HG03558 (cell line): ENCODE results near the gene METTL22.

Experiments used
- ATAC-seq: cut with Tn5 transposase; IDR thresholded peaks from one replicate; pipeline ENCODE4 v1.9.1; 2021; ENCODE audit warnings: moderate number of reproducible peaks; ENCODE audit not compliant: unreplicated experiment; ENCODE audit errors: extremely low read depth

Gene METTL22

GRCh38 chr16:8660841-8661301, 39.4 kb downstream of the METTL22 start:
- ATAC-seq, result no peak

- no peak for ATAC-seq
Measured at GRCh38 chr16:8661703-8662102, 40.2 kb downstream of the METTL22 start.

DNA sequence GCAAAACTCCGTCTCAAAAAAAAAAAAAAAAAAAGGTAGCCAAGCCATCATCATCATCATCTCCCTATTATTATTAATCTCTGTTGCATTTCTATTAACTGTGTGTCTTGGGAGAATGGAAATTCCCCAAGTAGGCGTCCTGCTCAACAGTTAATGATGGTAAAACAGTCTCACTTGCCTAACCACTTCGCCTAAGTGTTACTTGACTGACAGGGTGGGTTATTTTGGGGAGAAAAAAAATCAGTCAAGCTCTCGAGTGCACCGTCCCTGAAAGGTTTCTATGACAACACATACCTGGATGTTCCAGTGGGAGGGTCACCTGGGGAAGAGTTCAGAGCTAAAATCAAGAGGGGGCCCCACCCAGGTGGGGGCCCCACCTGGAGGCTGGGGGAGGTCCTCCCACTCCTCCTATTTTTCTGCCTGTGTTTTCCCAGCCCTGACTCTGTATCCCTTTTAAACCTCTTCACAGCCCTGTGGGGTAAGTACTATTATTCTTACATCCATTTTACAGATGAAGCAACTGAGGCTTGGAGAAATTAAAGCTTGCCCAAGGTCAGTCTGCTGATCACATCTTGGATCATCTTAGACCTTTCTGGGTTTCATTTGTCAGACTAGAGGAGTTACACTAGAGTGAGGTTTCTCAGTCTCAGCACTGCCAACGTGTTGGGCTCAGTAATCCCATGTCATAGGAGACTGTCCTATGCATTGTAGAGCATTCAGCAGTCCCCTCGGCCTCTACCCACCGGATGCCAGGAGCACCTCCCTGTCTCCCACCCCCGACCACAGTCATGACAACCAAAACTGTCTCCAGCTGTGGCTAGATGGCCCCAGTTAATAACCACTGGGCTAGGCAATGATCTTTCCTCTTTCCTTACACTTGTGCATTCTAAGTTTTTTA, 41.9 kb downstream of the METTL22 start:
- no peak for ATAC-seq

DNA sequence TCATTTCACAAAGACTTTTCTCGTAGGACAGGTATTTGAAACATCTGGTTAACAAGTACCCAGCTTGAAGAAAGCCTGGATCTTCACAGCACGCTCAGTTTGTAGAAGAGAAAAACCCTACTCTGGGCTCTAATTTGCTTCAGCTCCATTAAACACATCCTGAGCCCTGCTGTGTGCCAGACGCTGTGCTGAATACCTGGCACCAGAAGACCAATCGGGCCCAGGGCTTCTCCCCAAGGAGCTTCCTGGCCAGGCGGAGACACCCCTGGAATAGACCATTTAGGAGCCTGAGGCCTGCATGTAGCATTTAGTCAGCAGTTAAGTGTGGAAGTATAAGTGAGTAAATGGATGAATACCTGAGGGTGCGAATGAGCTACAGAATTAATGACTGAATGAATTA, 44.0 kb downstream of the METTL22 start:
- no peak for ATAC-seq

DNA sequence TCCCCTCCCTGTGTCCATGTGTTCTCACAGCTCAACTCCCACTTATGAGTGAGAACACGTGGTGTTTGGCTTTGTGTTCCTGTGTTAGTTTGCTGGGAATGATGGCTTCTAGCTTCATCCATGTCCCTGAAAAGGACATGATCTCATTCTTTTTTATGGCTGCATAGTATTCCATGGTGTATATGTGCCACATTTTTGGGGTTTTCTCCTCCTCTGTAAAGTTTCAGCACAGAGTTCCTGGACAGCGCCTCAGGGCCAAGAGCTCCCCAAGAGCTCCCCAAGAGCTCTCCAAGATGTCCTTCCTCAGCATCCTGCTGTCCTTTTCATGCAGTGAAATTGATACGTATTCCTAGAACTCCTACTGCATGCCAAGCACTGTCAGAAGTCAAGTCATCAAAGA, 46.0 kb downstream of the METTL22 start:
- no peak for ATAC-seq

GRCh38 chr16:8668113-8668512, 46.6 kb downstream of the METTL22 start:
- no peak for ATAC-seq

GRCh38 chr16:8669481-8669880, 48.0 kb downstream of the METTL22 start:
- no peak for ATAC-seq

GRCh38 chr16:8670014-8670560, 48.6 kb downstream of the METTL22 start:
- ATAC-seq, result no peak

GRCh38 chr16:8673611-8674412, 52.3 kb downstream of the METTL22 start:
- no peak for ATAC-seq

DNA sequence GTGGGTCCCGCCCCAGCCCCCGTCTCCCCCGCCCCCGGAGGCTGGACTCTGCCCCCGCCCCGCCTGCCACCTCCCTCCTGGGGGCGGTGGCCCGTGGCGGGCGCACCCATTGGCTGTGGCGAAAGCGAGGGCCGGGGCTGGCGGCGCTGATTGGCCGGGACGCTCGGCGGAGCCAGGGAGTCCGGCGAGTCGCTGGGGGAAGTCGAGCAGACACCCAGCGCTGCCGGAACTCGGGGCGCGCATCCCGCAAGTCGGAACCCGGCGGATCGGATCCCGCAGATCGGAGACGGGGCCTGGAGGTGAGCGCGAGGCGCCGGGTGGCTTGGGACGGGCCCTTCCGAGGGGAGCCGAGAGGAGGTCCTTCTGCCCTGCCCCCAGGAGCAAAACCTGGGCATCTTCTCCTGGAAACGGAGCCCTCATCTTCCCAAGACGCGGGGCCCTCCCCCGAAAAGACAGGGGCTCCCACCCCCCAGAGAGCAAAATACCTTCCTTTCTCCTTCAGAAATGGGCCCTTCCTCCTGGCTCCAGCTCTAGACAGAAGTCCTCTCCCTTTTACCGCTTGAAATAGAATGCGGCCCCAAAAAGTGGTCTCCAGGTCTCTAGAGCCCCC, 53.0 kb downstream of the METTL22 start, which contains the start of gene ABAT:
Gene ABAT (plus strand): TSS at position 205 of the 610 bp plus-strand sequence. CDS start 61,123 bp downstream, outside the sequence.
- peak; percentile 96 for ATAC-seq

GRCh38 chr16:8675183-8676159, 54.0 kb downstream of the METTL22 start:
- no peak for ATAC-seq

DNA sequence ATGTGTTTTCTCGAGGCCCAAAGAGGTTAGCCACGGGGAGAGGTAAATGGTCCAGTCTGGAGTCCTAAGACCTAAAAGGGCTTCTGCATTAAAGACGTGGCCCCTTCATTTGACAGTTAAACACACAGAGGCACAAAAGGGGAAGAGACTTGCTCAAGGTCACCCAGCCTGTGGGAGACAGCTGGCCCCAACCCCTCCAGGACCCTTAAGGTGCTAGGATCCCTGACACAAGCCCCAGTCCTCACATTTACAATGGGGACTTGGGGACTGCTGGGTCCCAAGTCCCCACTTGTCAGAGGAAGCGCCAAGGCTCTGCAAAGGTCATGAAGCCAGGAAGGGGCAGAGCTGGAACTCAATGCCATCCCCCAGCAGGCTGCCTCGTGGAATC, 54.7 kb downstream of the METTL22 start:
- ATAC-seq, result no peak

DNA sequence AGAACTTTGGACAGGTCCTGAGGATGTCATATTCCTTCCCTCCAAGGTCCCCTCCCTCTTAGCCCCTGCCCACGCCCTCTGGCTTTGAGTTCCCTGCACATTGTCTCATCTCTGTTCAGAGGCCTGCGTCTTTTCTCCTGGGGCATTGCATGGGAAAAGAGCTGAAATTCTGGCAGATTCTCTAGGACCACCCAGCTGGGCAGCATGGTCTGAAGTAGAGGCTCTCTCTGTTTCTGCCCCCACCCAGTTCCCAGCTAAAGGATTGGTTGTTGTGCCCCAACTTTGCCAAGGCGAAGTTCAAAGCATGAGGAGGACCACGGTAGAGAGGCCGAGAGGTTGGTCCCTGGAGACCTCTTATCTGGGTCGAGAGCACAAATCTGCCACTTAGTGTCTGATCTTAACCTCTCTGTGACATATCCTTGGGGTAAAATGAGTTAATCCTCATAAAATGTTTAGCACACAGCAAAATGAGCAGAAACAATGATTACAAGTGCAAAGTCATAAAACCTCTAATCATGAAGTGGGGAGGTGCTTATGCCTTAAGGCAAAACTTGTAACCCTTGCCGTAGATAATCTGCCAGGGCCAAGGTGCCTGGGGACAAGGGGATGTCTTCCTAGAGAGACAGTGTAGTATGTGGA, 55.4 kb downstream of the METTL22 start:
- ATAC-seq, result no peak

DNA sequence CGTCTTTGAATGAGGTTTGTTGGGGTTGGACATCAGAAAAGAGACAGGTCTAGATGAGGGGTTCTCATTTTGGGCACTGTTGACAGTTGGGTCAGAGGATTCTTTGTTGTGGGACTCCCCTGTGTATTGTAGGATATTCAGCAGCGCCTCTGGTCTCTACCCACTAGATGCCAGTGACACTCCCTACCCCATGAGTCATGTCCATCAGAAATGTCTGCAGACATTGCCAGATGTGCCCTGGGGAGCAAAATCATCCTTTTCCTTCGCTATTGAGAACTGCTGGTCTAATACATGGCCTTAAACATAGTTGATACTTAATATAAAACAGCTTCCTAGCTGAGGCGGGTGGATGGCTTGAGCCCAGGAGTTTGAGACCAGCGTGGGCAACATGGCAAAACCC, 56.0 kb downstream of the METTL22 start:
- no peak for ATAC-seq

GRCh38 chr16:8678068-8678927, 56.8 kb downstream of the METTL22 start:
- no peak for ATAC-seq

- ATAC-seq, result no peak
Measured at GRCh38 chr16:8679151-8679550, 57.7 kb downstream of the METTL22 start.

DNA sequence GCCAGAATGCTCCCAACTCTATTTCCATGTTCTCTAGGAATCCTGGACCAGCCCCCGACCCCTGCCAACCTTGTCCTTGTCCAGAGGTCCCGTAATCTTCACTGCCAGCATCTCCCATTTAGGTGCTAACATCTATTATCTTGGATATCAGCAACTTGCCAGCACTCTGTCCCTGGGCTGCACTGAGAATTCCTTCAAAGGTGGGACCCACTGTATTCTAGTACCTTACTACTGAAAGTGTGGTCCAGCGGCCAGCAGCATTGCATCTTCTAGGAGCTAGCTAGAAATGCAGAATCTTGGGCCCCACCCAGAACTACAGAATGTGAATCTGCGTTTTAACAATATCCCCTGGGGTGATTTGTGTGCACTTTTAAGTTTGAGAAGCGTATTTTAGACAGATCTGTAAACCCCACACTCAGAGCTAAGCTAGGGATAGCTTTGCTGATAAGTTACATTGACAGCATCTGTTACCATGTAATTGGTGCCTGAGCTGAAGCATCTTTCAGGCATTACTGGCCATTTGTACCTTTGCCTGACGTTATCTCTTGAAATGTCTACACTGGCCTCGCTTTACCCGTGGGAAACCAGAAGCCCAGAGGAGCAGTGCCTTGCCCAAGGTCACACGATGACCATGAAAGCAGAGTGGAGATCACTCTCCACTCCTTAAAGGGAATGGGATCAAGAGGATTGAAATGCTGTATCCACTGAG, 61.2 kb downstream of the METTL22 start:
- ATAC-seq, result no peak
